IPS-18a (cell line): ENCODE data around the gene MISFA.
"Not testable (repeated sequence)": the region's sequence is repeated elsewhere in the genome, so short reads cannot be mapped to it uniquely, and the experiment has no call there.

Source experiments
- H3K27ac ChIP-seq: one replicate; pipeline ENCODE4 v1.5.1; 2013; ENCODE audit warnings: low read length
- H3K27me3 ChIP-seq: one replicate; pipeline ENCODE4 v1.6.1; 2013; ENCODE audit warnings: mild to moderate bottlenecking, low read length; ENCODE audit not compliant: control insufficient read depth, insufficient read depth
- H3K36me3 ChIP-seq: one replicate; pipeline ENCODE4 v1.6.1; 2013; ENCODE audit warnings: low read depth, low read length; ENCODE audit not compliant: control insufficient read depth
- H3K4me1 ChIP-seq: one replicate; pipeline ENCODE4 v1.6.1; 2013; ENCODE audit warnings: low read depth, low read length; ENCODE audit not compliant: control insufficient read depth
- H3K4me3 ChIP-seq: one replicate; pipeline ENCODE4 v1.5.1; 2013; ENCODE audit warnings: low read length
- H3K9ac ChIP-seq: one replicate; pipeline ENCODE4 v1.6.1; 2013; ENCODE audit warnings: mild to moderate bottlenecking, low read length, moderate library complexity
- H3K9me3 ChIP-seq: one replicate; pipeline ENCODE4 v1.6.1; 2013; ENCODE audit warnings: low read depth, low read length; ENCODE audit not compliant: control insufficient read depth

Gene MISFA

DNA sequence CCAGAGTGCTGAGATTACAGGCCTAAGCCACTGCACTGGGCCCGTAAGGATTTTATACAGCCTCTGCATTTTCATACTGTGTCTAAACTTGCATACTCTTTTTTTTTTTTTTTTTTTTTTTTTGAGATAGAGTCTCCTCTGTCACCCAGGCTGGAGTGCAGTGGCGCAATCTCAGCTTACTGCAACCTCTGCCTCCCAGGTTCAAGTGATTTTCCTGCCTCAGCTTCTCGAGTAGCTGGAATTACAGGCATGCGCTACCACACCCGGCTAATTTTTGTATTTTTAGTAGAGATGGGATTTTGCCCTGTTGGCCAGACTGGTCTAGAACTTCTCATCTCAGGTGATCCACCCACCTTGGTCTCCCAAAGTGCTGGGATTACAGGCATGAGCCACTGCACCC lies 5.5 kb upstream of the MISFA start:
- H3K27ac ChIP-seq, H3K4me1 ChIP-seq, H3K4me3 ChIP-seq, H3K9ac ChIP-seq, H3K36me3 ChIP-seq, H3K27me3 ChIP-seq, H3K9me3 ChIP-seq: not testable (repeated sequence)

DNA sequence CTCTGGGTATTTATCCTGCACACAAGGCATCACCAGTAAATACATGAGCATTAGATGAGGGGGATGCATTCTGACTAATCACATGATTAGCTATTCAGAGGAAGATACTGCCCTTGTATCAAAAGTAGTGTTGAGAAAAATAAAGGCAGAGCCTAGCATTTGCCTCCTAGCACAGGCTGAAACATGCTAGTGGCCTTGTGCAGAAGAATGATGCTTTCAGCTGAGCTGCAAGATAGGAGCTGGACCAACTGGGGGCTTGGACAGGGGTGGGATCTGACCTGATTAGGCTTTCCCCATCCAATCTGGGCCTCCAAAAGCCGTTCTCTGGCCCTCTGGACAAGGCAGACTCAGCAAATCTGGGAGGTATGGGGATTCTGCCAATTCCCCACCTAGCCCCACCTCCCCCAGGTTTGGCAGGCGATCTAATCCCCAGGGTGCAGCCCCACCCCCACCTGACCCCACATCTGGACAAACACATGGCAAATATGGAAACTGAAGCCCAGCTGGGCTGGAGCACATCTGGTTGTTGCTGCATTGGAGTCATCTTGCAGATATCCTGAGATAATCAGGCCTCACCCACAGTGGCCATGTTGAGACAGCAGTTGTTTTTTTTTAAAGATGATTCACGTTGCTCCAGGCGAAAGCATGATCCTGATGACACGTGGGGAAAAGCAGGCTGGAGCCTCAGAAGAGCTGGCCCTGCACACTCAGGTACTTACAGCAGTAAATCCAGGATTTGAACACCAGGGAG lies 4.4 kb upstream of the MISFA start:
- no peaks in the 10 kb centered on the region for H3K27me3 ChIP-seq
- no peaks in the 10 kb centered on the region for H3K9me3 ChIP-seq
- no peak overlapping the region for H3K4me3 ChIP-seq
- H3K36me3 ChIP-seq: peaks cover 7% of the 10 kb centered on the region
- no peaks in the 10 kb centered on the region for H3K4me1 ChIP-seq
- H3K27ac ChIP-seq: no peak overlapping the region
- no peak overlapping the region for H3K9ac ChIP-seq

DNA sequence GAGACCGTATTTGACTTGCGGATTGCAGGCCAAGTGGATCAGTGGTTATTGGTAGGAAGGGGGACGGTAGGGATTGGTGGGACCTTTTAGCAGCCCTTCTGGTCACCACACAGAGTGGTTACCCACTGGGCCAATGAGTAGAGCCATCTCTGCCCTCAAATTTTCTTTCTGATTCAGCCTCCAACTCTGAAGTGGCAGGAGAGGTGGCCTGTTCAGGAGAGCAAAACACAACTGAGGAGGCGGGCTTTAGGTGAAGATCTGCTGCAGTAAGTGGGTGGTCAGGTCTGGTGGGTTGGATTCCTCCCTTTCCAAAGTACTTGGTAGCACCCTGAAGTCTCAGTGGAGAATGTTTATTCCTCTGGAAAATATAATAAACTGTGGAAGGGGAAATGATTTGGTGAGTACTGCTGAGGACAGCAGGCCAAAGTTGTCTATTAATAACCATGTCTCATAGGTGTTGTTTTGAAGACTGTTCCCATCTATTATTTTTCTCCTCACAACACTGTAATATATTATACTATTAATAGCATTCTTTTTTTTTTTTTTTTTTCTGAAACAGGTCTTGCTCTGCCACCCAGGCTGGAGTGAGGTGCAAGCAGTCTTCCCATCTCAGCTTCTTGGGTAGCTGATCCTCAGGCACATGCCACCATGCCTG lies 1.5 kb downstream of the MISFA start:
- Histone ChIP-seq H3K4me1 (no peaks in the 10 kb centered on the region), H3K4me3 (no peak overlapping the region), H3K27me3 (no peaks in the 10 kb centered on the region), H3K9ac (no peak overlapping the region), H3K27ac (no peak overlapping the region), H3K36me3 (peaks cover 5% of the 10 kb centered on the region), H3K9me3 (no peaks in the 10 kb centered on the region)

DNA sequence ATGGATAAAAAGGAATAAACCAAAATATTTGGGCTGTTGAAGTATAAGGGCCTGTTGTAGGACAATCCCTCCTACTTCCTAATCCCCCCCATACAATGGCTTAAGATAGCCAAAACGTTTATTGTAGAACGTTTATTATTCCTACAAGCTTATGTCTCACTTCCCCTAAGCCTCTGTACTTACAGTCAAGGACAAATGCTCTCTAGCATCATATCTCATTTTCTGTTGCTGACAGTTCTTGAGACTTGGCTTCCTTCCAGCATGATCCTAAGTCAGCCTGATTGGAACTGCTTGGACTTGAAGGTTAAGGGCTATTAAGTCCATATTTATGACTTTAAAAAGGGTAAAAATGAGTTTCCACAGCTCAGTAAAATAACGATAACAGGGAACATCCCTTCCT lies 8.8 kb downstream of the MISFA start:
- Histone ChIP-seq H3K4me1 (no peaks in the 10 kb centered on the region), H3K27ac (no peak overlapping the region), H3K4me3 (no peak overlapping the region), H3K27me3 (no peaks in the 10 kb centered on the region), H3K9ac (no peak overlapping the region), H3K36me3 (peaks cover 26% of the 10 kb centered on the region), H3K9me3 (no peaks in the 10 kb centered on the region)

DNA sequence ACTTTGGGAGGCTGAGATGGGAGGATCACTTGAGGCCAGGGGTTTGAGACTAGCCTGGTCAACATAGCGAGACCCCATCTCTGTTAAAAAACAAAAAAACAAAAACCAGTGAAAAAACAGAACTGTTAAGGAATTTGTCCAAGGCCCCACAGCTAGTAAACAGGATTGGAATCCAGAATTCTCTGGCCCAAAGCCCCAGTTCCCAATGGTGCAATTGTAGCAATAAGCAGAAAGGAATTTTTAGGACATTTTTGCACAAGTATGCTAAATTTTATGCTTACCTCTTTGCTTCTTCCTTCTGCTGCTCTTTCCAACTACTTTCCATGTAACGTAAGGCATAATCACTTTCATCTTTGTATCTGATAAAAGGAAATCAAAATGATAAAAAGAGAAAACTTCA lies 11.6 kb downstream of the MISFA start:
- peaks cover 43% of the 10 kb centered on the region for H3K36me3 ChIP-seq
- no peaks in the 10 kb centered on the region for H3K9me3 ChIP-seq
- H3K4me1 ChIP-seq: no peaks in the 10 kb centered on the region
- H3K27ac ChIP-seq: no peak overlapping the region
- H3K27me3 ChIP-seq: no peaks in the 10 kb centered on the region
- H3K9ac ChIP-seq: no peak overlapping the region
- H3K4me3 ChIP-seq: no peak overlapping the region

DNA sequence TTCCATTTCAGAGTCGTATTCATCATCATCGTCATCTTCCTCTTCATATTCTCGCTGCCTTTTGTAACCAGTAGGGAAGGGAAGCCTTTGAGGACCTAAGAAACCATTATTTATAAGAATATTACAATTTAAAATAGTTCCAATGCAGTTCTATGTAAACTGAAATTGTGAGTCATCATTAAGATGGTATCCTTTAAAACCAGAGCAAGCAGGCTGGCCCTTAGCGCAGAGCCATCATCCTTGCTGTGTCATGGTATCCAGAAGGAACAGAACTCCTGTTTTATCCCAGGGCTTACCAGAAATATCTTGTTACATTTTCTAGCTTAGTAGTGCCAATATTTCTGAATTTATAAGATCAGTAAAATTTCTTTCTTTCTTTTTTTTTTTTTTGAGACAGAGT lies 12.8 kb downstream of the MISFA start:
- H3K9ac ChIP-seq: no peak overlapping the region
- no peaks in the 10 kb centered on the region for H3K27me3 ChIP-seq
- H3K4me3 ChIP-seq: no peak overlapping the region
- H3K27ac ChIP-seq: no peak overlapping the region
- H3K36me3 ChIP-seq: peaks cover 39% of the 10 kb centered on the region
- H3K9me3 ChIP-seq: no peaks in the 10 kb centered on the region
- H3K4me1 ChIP-seq: no peaks in the 10 kb centered on the region

DNA sequence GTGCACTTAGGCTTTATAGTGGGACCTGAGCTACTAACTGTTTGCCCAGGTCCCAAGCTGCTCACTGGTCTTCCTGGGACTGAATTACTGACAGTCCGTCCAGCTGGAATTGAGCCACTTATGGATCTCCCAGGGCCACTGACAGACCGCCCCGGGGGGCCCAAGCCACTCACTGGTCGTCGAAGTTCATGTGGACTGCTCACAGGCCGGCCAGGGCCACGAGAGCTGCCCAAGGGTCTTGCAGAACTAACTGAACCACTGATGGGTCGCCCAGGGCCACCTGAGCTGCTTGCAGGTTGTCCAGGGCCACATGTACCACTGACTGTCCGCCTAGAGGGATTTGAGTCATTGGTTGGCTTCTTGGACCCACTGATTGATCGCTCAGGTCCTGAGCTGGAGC lies 15.1 kb downstream of the MISFA start:
- Histone ChIP-seq H3K27me3 (no peaks in the 10 kb centered on the region), H3K36me3 (peaks cover 27% of the 10 kb centered on the region), H3K4me1 (no peaks in the 10 kb centered on the region), H3K27ac (no peak overlapping the region), H3K9me3 (no peaks in the 10 kb centered on the region), H3K4me3 (no peak overlapping the region), H3K9ac (no peak overlapping the region)

DNA sequence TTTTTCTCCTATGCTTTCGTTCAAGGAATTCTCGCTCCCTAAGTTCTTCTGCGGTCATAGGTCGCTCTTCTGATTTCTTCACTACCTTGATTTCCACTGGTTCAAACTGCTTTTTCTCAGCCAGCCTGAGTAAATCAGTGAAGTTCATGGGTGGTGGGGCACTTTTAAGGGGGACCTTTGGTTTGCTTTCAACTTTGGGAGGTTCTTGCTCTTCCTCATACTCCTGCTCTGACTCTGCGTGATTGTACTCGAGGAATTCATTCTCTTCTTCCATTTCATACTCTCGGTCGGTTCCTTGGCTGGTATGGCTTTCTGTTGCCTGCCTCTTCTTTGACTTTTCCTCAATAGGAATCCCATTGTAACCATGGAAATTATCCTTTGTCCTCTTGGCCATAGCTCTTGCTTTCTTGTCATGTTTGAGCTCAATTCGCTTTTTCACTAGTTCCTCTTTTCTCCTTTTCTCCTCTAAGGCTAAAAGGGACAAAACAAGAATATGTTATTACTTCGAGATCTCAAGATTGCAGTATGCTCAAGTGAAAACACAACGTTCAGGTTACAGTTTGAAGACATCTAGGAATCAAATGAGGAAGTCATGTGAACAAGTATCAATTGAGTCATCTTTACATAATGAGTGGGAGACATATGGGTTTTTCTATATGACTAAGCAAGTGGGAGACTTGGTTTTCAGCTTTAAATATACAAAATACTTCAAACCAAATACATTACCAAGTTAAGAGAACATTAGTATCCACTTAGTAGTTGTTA lies 16.2 kb downstream of the MISFA start:
- Histone ChIP-seq H3K27me3 (no peaks in the 10 kb centered on the region), H3K4me1 (no peaks in the 10 kb centered on the region), H3K27ac (no peak overlapping the region), H3K36me3 (peaks cover 24% of the 10 kb centered on the region), H3K9me3 (no peaks in the 10 kb centered on the region), H3K4me3 (no peak overlapping the region), H3K9ac (no peak overlapping the region)

DNA sequence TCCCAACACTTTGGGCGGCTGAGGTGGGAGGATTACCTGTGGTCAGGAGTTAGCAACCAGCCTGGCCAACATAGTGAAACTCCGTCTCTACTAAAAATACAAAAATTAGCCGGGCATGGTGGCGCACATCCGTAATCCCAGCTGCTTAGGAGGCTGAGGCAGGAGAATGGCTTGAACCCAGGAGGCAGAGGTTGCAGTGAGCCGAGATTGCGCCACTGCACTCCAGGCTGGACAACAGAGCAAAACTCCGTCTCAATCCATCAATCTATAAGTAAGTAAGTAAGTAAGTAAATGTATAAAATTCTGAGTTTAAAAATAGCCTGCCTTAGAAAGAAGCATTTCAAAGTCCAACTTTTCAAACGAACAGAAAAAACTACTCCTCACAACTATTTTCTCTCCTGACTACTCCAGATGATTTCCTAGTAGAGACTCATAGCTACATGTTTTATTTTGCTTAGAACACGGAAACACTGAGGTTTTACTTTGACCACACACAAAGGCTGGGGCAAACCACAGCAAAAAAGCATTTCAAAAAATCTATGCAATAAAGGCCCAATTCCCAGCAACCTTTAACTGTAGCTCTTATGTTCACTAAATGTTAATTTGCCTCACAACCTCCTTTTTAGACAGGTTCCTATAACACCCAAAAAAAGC lies 18.2 kb downstream of the MISFA start:
- H3K9ac ChIP-seq: no peak overlapping the region
- H3K9me3 ChIP-seq: no peaks in the 10 kb centered on the region
- H3K4me1 ChIP-seq: no peaks in the 10 kb centered on the region
- H3K27me3 ChIP-seq: no peaks in the 10 kb centered on the region
- H3K4me3 ChIP-seq: no peak overlapping the region
- H3K36me3 ChIP-seq: peaks cover 18% of the 10 kb centered on the region
- H3K27ac ChIP-seq: no peak overlapping the region

DNA sequence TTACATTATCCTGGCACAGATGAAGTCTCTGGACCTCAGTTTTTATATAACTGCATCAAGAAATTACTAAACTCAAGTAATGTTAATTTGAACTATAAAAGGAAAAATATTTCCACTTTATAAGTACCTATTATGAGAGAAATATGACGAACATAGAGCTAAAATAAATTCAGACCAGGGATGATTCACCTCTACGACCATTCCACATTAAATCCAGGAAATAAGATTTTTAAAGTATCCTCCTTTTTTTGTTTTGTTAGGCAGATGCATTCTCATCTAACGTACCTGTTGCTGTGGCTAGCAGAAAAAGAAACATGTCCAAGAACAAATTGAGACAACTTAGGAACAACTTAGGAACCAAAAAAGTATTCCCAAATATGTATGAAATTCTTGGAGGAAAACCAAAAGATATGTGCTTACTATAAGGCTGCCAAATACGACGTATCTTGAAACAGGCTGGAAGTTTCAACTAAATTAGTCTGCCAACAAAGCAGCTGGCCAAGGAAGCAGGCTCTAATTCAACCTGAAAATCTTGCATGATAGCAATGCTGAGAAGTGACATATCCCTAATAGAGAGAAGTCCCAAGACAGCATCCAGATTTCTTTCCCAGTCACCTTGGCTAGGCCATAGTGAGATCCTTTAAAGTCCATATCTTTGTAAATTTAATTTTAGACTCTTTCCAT lies 18.9 kb downstream of the MISFA start:
- Histone ChIP-seq H3K27ac (no peak overlapping the region), H3K36me3 (peaks cover 18% of the 10 kb centered on the region), H3K27me3 (no peaks in the 10 kb centered on the region), H3K4me3 (no peak overlapping the region), H3K4me1 (no peaks in the 10 kb centered on the region), H3K9ac (no peak overlapping the region), H3K9me3 (no peaks in the 10 kb centered on the region)

DNA sequence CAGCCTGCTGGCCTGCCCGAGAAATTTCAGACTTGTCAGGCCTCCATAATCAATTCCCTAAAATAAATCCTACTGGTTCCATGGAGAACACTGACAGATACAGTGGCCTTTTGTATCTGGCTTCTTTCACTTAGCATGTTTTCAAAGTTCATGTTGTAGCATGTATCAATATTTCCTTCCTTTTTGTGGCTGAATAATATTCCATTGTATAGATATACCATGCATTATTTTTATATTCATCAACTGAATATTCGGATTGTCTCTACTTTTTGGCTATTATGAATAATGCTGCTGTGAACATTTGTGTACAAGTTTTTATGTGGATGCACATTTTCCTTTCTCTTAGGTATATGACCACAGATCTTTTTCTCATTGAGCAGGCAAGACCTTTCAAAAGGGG lies 24.1 kb downstream of the MISFA start:
- no peaks in the 10 kb centered on the region for H3K4me1 ChIP-seq
- no peaks in the 10 kb centered on the region for H3K9me3 ChIP-seq
- H3K27me3 ChIP-seq: no peaks in the 10 kb centered on the region
- no peak overlapping the region for H3K9ac ChIP-seq
- no peak overlapping the region for H3K4me3 ChIP-seq
- no peaks in the 10 kb centered on the region for H3K36me3 ChIP-seq
- H3K27ac ChIP-seq: no peak overlapping the region
